K562 (cell line): ENCODE results near the gene FGF14. TPM values are rescaled to one million over a fixed set of nuclear protein-coding genes. Genes with fewer than 3 reads are reported as not detected.

ENCODE experiments used
- ATAC-seq: fragments of 200-7000 bp; cut with Tn5 transposase; 3 replicates; pipeline ENCODE4 v1.9.1; 2020; ENCODE audit warnings: moderate library complexity
- BruUV-seq: library from RNA; stranded (reverse); fragments of 400-500 nt; replicated peaks from 2 replicates; lab custom pipeline; 2021; lab: Mats Ljungman, UMichigan
- CTCF ChIA-PET: fragments of 300-600 bp; formaldehyde crosslinking; extraction: SDS; loops from one replicate; lab custom pipeline; 2021; ENCODE audit warnings: low intra/inter-chr PET ratio; lab: Yijun Ruan, JAX
- POLR2A ChIA-PET: fragments of 300-600, 350-650 bp; sonication (Branson Sonifier 250); formaldehyde crosslinking; extraction: SDS; loops from one replicate; lab custom pipeline; 2021; ENCODE audit warnings: antibody characterized with exemption, inconsistent platforms; lab: Yijun Ruan, JAX
- DNase-seq, 4 experiments: peaks; one replicate each; pipeline versions ENCODE4 v3.0.0 to v3.0.0-alpha.2; 2011 to 2018; ENCODE audit warnings: low spot score in 3 of 4, mixed read lengths in 3 of 4; ENCODE audit errors: extremely low read depth in 1 of 4
- FAIRE-seq: peaks from 2 replicates; lab custom pipeline; 2011; peaks lifted over from hg19 to GRCh38; lab: Jason Lieb, UNC
- H2AFZ ChIP-seq: 2 replicates; pipeline ENCODE4 v1.6.0; 2011; ENCODE audit warnings: low read depth, low read length, control low read depth, inconsistent platforms
- H3K27ac ChIP-seq: fragments of 200-600 bp; 3 replicates; pipeline ENCODE4 v1.8.0; 2011; ENCODE audit warnings: low read depth, mild to moderate bottlenecking, control low read depth, inconsistent platforms, low read length, moderate library complexity, mixed read lengths; ENCODE audit errors: extremely low read depth
- H3K27me3 ChIP-seq, 2 experiments: fragments of 300-600 bp in 1 of 2; 2 replicates in 1 of 2; 3 replicates in 1 of 2; pipeline versions ENCODE4 v1.6.0 to v1.8.0; 2011; ENCODE audit warnings: inconsistent platforms in 2 of 2, low read length in 2 of 2, mild to moderate bottlenecking in 1 of 2, mixed read lengths in 1 of 2, moderate library complexity in 1 of 2; ENCODE audit not compliant: control insufficient read depth in 2 of 2, insufficient read depth in 2 of 2
- H3K36me3 ChIP-seq: fragments of 300-600 bp; 3 replicates; pipeline ENCODE4 v1.8.0; 2011; ENCODE audit warnings: mild to moderate bottlenecking, low read length, inconsistent platforms; ENCODE audit not compliant: control insufficient read depth, insufficient read depth
- H3K4me1 ChIP-seq, 2 experiments: fragments of 200-600 bp in 1 of 2; replicated peaks in 1 of 2; 2 replicates in 1 of 2; 3 replicates in 1 of 2; pipeline versions ENCODE4 v1.5.1 to v1.8.0; 2011; ENCODE audit warnings: inconsistent platforms in 2 of 2, low read length in 2 of 2, mild to moderate bottlenecking in 1 of 2, mixed read lengths in 1 of 2, moderate library complexity in 1 of 2; ENCODE audit not compliant: control insufficient read depth in 2 of 2, insufficient read depth in 2 of 2
- H3K4me2 ChIP-seq: 2 replicates; pipeline ENCODE4 v1.6.1; 2011; ENCODE audit warnings: low read length, control low read depth, inconsistent platforms, mixed read lengths; ENCODE audit not compliant: insufficient read depth
- H3K4me3 ChIP-seq: fragments of 200-600 bp; sonication (generic), shearing (Covaris generic); 2 replicates; pipeline ENCODE4 v1.5.1; 2016; ENCODE audit warnings: control low read depth, inconsistent platforms
- H3K79me2 ChIP-seq: fragments of 200-600 bp; 3 replicates; pipeline ENCODE4 v1.8.0; 2011; ENCODE audit warnings: low read length, inconsistent platforms; ENCODE audit not compliant: control insufficient read depth, insufficient read depth
- H3K9ac ChIP-seq, 2 experiments: 2 replicates each; pipeline versions ENCODE4 v1.6.0 to v1.6.1; 2011; ENCODE audit warnings: low read depth in 2 of 2, low read length in 2 of 2, control low read depth in 1 of 2, inconsistent platforms in 1 of 2, mild to moderate bottlenecking in 1 of 2, mixed read lengths in 1 of 2; ENCODE audit not compliant: insufficient read depth in 1 of 2
- H3K9me1 ChIP-seq: one replicate; pipeline ENCODE4 v1.6.0; 2011; ENCODE audit warnings: inconsistent platforms, mild to moderate bottlenecking, low read length, moderate library complexity; ENCODE audit not compliant: control insufficient read depth, insufficient read depth
- H3K9me3 ChIP-seq: replicated peaks from 2 replicates; pipeline ENCODE4 v1.5.1; 2011; ENCODE audit warnings: low read depth, low read length, inconsistent platforms; ENCODE audit not compliant: control insufficient read depth, insufficient read depth
- H4K20me1 ChIP-seq: replicated peaks from 2 replicates; pipeline ENCODE4 v1.6.1; 2011; ENCODE audit warnings: low read length, inconsistent platforms, mixed read lengths; ENCODE audit not compliant: control insufficient read depth, insufficient read depth
- BHLHE40 ChIP-seq: IDR thresholded peaks from 2 replicates; pipeline ENCODE4 v1.6.1; 2011; ENCODE audit warnings: low read length, improper control_type of control experiment
- CBFB ChIP-seq: sonication (generic); formaldehyde crosslinking; IDR thresholded peaks from 2 replicates; pipeline ENCODE4 v1.4.0; 2020; ENCODE audit warnings: mild to moderate bottlenecking, missing genetic modification reagents
- FOXJ2 ChIP-seq: fragments of 200-800 bp; sonication (Bioruptor generic); IDR thresholded peaks from 2 replicates; pipeline ENCODE4 v1.6.1; 2016; ENCODE audit warnings: missing genetic modification characterization, missing compliant biosample characterization
- FOXO4 ChIP-seq: fragments of 450-650 bp; formaldehyde crosslinking; IDR thresholded peaks from 2 replicates; pipeline ENCODE4 v1.4.0; 2020; ENCODE audit warnings: mild to moderate bottlenecking, moderate library complexity
- KLF1 ChIP-seq: fragments of 450-650 bp; IDR thresholded peaks from 2 replicates; pipeline ENCODE4 v1.6.1; 2016; ENCODE audit warnings: missing genetic modification characterization, missing compliant biosample characterization
- NEUROD1 ChIP-seq: fragments of 150-350 bp; IDR thresholded peaks from 2 replicates; pipeline ENCODE4 v1.6.1; 2014; ENCODE audit warnings: borderline replicate concordance, low read length, low read depth; ENCODE audit not compliant: partially characterized antibody
- NFXL1 ChIP-seq: fragments of 450-650 bp; formaldehyde crosslinking; IDR thresholded peaks from 2 replicates; pipeline ENCODE4 v1.4.0; 2021; ENCODE audit warnings: mild to moderate bottlenecking
- PHB ChIP-seq: fragments of 250-450 bp; sonication (Bioruptor Pico); IDR thresholded peaks from 2 replicates; pipeline ENCODE4 v1.5.0; 2021
- PREB ChIP-seq: sonication (generic); formaldehyde crosslinking; IDR thresholded peaks from 2 replicates; pipeline ENCODE4 v1.8.1; 2023; ENCODE audit warnings: mild to moderate bottlenecking, missing genetic modification reagents
- RAD21 ChIP-seq, 2 experiments: fragments of 250-450 bp in 1 of 2; fragments of 450-650 bp in 1 of 2; sonication (Bioruptor Pico) in 1 of 2; formaldehyde crosslinking in 1 of 2; IDR thresholded peaks in 1 of 2; conservative IDR thresholded peaks in 1 of 2; 2 replicates each; pipeline versions ENCODE4 v1.4.0 to v1.8.0; 2020 to 2022; ENCODE audit warnings: mild to moderate bottlenecking in 2 of 2, moderate library complexity in 1 of 2
- RB1 ChIP-seq: fragments of 450-650 bp; IDR thresholded peaks from 2 replicates; pipeline ENCODE4 v1.6.1; 2017; ENCODE audit warnings: low read depth, mild to moderate bottlenecking
- SMARCA5 ChIP-seq: fragments of 450-650 bp; IDR thresholded peaks from 2 replicates; pipeline ENCODE4 v1.6.1; 2016
- XRCC5 ChIP-seq: fragments of 200-400 bp; formaldehyde crosslinking; IDR thresholded peaks from 2 replicates; pipeline ENCODE4 v1.6.1; 2017; ENCODE audit warnings: low read depth, mild to moderate bottlenecking, low read length
- WGBS: fragments of 100-300 bp; shearing (Covaris generic); methylation state at CpG from one replicate; pipeline ENCODE4 v1.1.6; 2016; ENCODE audit warnings: low coverage, mixed read lengths; ENCODE audit not compliant: insufficient coverage; ENCODE audit errors: missing lambda C conversion rate; 5-methylcytosine and 5-hydroxymethylcytosine counted together
- in situ Hi-C: fragments of 300-500 bp; cut with MboI; formaldehyde crosslinking; loops from 4 replicates; pipeline ENCODE4 v1.15.0; 2018; ENCODE audit warnings: inconsistent platforms, mixed read lengths
- intact Hi-C: fragments of 100-400 bp; cut with micrococcal nuclease; formaldehyde crosslinking; loops from 2 replicates; pipeline ENCODE4 v1.14.2; 2022
- polyA plus RNA-seq, 8 experiments: library from polyadenylated mRNA; depleted of rRNA in 4 of 8; stranded (reverse) in 5 of 8; unstranded in 3 of 8; fragments of >200 nt; fragmentation: Nextera tagmentation in 2 of 8; fragmentation: Illumina TruSeq in 1 of 8; extraction: Ambion mirVana in 2 of 8; extraction: Trizol in 1 of 8; gene quantifications; 2 replicates each; pipeline versions ENCODE4 v1.2.1 to v1.2.3, GENCODE V29; 2011 to 2014; ENCODE audit warnings: inconsistent platforms in 1 of 8, missing spikeins in 1 of 8
- total RNA-seq, 7 experiments: library from RNA; depleted of rRNA in 6 of 7; stranded (reverse); fragments of >200 nt in 6 of 7; fragmentation: Illumina TruSeq in 2 of 7; extraction: Trizol in 2 of 7; gene quantifications; 2 replicates each; pipeline versions ENCODE4 v1.2.1 to v1.2.3, GENCODE V29; 2011 to 2021; ENCODE audit warnings: low replicate concordance in 1 of 7

The FGF14 gene
- total and polyA plus RNA-seq, 9 of the 15 experiments (the other 6 are each of a cell fraction or from before 2014, with no cell fraction given), result not detected

GRCh38 chr13:101868585-101869469, 533.0 kb downstream of the FGF14 start (continued):
- TF ChIP-seq PREB (CRISPR knock-in tag), result no peak
- TF ChIP-seq, all 486 proteins: peak for 0

GRCh38 chr13:101866889-101867581, 534.8 kb downstream of the FGF14 start:
- ChIA-PET POLR2A (no interaction called here), CTCF (no interaction called here)
- no peaks in the 10 kb centered on the region for H3K9me3 ChIP-seq
- H3K4me2 ChIP-seq, result no peak overlapping the region
- BruUV-seq, result no TSS peak
- H3K4me3 ChIP-seq, result no peak overlapping the region
- H3K9me1 ChIP-seq, result no peaks in the 10 kb centered on the region
- in situ Hi-C loops (no loop called here), intact Hi-C loops (no loop called here)
- DNase-seq (no peak), FAIRE-seq (no peak), ATAC-seq (no peak)
- H3K79me2 ChIP-seq, result no peaks in the 10 kb centered on the region
- H3K36me3 ChIP-seq, result no peaks in the 10 kb centered on the region
- H4K20me1 ChIP-seq, result no peaks in the 10 kb centered on the region
- no peak for TF ChIP-seq RB1
- TF ChIP-seq SMARCA5, result no peak
- TF ChIP-seq BHLHE40, result no peak
- no peak for TF ChIP-seq NEUROD1
- TF ChIP-seq PHB (CRISPR knock-in tag), result no peak
- TF ChIP-seq CBFB (CRISPR knock-in tag), result no peak
- no peak for TF ChIP-seq RAD21 (CRISPR knock-in tag; conservative IDR thresholded peaks at IDR 0.05 in 1 of 2, IDR thresholded peaks at IDR 0.05 in 1 of 2)
- no peak for TF ChIP-seq NFXL1 (CRISPR knock-in tag)
- TF ChIP-seq FOXO4, result no peak
- TF ChIP-seq KLF1 (tag), result no peak
- no peak for TF ChIP-seq FOXJ2 (tag)
- no peak for TF ChIP-seq XRCC5
- H3K9ac ChIP-seq, result no peak overlapping the region
- no peak overlapping the region for H2AFZ ChIP-seq
- 0% methylated on average over 1 of the region's 4 CpGs for WGBS
- H3K4me1 ChIP-seq, result no peaks in the 10 kb centered on the region
- H3K27me3 ChIP-seq, result no peaks in the 10 kb centered on the region
- H3K27ac ChIP-seq, result no peak overlapping the region
